KG1 (cell line): ENCODE measurements around the gene CR2.
"Not testable (repeated sequence)": the region's sequence is repeated elsewhere in the genome, so short reads cannot be mapped to it uniquely, and the experiment has no call there.

Experiments used
- DNase-seq: peaks from one replicate; lab custom pipeline; 2025; lab: John Stamatoyannopoulos, UW

CR2 gene

DNA sequence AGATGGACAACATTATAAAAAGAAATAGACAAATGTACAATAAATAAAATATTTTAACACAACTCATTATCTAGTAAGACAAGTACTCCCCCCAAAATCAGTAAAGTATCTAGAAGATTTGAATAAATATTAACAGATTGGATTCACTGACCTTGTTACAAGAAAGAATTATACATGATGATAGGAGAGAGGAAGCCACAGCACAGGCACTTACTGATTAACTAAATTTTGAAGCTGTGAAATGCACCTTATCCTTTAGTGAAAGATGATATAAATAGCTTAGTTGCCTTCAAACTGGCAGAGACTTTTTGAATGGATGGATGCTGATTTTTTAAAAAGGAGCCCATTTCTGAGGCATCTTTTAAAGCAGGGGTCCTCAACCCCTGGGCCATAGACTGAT is 50.3 kb downstream of the CR2 start:
- no peak for DNase-seq

- DNase-seq, result no peak
These were observed 56.3 kb downstream of the CR2 start for GRCh38 chr1:207510444-207510843.

DNA sequence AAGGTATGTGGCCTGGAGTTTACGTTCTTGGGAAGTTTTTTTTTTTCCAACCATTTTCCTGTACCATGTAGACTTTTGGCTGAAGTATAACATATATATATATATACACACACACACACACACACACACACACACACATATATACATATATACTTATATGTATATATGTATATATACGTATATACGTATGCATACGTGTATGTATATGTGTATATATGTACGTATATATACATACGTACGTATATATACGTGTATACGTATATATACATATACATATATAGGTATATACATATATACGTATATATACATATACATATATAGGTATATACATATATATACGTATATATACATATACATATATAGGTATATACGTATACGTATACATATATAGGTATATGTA is 60.8 kb downstream of the CR2 start:
- no peak for DNase-seq

- no peak for DNase-seq
These were observed 62.6 kb downstream of the CR2 start for GRCh38 chr1:207516729-207517128.

DNA sequence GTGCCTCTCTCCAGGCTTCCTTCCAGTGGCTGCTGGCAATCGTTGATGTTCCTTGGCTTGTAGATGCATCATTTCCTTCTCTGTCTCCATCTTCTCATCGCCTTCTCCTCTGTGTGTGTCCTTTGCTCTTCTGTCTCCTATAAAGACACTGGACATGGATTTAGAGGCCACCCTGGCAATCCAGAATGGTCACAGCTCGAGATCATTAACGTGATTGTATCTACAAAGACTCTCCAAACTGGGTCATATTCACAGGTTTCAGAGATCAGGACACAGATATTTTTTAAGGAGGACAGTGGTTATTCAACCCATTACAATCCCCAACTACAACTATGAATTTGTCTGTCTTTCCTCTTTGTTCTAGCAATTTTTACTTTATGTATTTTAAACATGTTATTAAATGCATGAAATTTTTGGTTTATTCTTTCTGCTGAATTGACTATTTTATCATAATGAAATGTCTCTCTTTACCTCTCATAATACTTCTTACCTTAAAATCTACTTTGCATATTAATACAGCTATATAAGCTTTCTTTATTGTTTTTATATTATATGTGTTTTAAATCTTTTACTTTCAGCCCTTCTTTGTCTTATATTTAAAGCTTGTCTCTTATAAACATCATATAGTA is 64.6 kb downstream of the CR2 start:
- no peak for DNase-seq

- no peak for DNase-seq
These were observed 65.6 kb downstream of the CR2 start for GRCh38 chr1:207519505-207520399.

GRCh38 chr1:207520400-207521345 is 66.5 kb downstream of the CR2 start:
- not testable (repeated sequence) for DNase-seq

DNA sequence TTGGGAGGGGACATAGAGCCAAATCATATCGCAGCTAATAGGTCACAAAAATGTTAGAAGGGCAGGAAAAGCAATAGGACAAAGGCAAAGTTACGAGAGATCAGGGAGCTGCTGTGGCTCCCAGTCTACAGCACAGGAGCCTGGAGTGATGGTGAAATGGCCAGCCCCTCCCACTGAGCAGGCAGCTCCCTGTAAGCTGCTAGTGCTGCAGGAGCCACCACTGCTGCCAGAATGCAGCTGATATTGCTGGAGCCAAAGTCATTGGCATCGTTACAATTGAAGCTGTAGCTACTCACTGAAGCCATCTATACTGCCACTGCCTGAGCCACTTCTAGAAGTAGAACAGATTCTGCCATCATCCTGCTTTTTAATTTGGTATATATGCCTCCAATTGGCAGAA is 71.1 kb downstream of the CR2 start:
- not testable (repeated sequence) for DNase-seq

DNA sequence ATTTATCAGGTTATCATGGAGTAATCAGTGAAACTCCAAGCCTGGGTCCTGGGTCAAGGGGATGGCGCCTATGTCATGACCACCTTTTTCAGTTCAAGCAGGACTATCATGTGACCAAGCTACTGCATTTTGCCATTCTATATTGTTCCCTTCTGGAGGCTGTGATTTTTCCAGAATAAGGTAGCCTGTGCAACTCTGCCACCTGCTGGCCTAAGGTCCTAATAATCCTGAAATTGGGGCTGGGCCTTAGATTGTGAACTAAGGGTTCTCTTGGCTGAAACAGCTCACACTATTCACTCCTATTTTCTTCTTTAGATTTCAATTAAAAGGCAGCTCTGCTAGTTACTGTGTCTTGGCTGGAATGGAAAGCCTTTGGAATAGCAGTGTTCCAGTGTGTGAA is 74.3 kb downstream of the CR2 start:
- DNase-seq, result not testable (repeated sequence)

DNA sequence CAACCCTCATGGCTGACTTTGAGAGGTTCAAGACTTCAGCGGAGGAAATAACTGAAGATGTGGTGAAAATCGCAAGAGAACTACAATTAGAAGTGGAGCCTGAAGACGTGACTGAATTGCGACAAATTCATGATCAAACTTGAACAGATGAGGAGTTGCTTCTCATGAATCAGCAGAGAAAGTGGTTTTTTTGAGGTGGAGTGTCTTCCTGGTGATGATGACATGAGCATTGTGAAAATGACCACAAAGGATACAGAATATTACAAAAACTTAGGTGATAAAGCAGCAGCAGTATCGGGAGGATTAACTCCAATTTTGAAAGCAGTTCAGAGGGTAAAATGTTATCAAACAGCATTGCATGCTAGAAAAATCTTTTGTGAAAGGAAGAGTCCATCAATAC is 82.1 kb downstream of the CR2 start:
- DNase-seq, result not testable (repeated sequence)
